Testis (tissue), 3 donors: Measurements from ENCODE around the gene FMOD. TPM values are rescaled to one million over a fixed set of nuclear protein-coding genes. Genes with fewer than 3 reads are reported as not detected.
A peak's percentile ranks its signal among the peaks of the same experiment; 100 is the strongest.

Experiments used
- DNase-seq: peaks from one replicate; pipeline ENCODE4 v3.0.0-alpha.2; 2019
- H3K27ac ChIP-seq, 2 donors: fragments of 200-600 bp; sonication (generic); one replicate each; pipeline ENCODE4 v1.5.1; 2019
- H3K27me3 ChIP-seq: fragments of 200-600 bp; sonication (generic); one replicate; pipeline ENCODE4 v1.5.1; 2019
- H3K36me3 ChIP-seq: fragments of 200-600 bp; sonication (generic); one replicate; pipeline ENCODE4 v1.5.1; 2017; ENCODE audit warnings: low read depth; ENCODE audit errors: missing control alignments
- H3K4me1 ChIP-seq: fragments of 200-600 bp; sonication (generic); one replicate; pipeline ENCODE4 v1.5.1; 2019
- H3K4me3 ChIP-seq, 2 donors: fragments of 200-600 bp; sonication (generic); one replicate each; pipeline ENCODE4 v1.5.1; 2017 to 2019
- H3K9me3 ChIP-seq: fragments of 200-600 bp; sonication (generic); one replicate; pipeline ENCODE4 v1.5.1; 2017
- CTCF ChIP-seq, 3 experiments: fragments of 450-650 bp in 2 of 3; fragments of 200-600 bp in 1 of 3; sonication (generic) in 1 of 3; IDR thresholded peaks; one replicate each; pipeline ENCODE4 v1.5.1; 2016 to 2019; ENCODE audit warnings: antibody characterized with exemption in 3 of 3, mild to moderate bottlenecking in 2 of 3, moderate library complexity in 1 of 3
- POLR2A ChIP-seq: fragments of 450-650 bp; IDR thresholded peaks from one replicate; pipeline ENCODE4 v1.6.1; 2017; ENCODE audit warnings: antibody characterized with exemption, mild to moderate bottlenecking, moderate library complexity
- WGBS, 2 donors: methylation state at CpG; one replicate each; pipeline ENCODE4 v1.1.5; 2018; 5-methylcytosine and 5-hydroxymethylcytosine counted together
- intact Hi-C: fragments of 100-400 bp; cut with DNase I; formaldehyde crosslinking; loops from one replicate; pipeline ENCODE4 v1.15.1; 2023; ENCODE audit warnings: low total_unique reads
- polyA plus RNA-seq: library from polyadenylated mRNA; stranded (reverse); fragments of 350-450 nt; fragmentation: Illumina TruSeq; extraction: RNeasy Lipid Tissue Mini Kit (QIAGEN cat#74804); gene quantifications from one replicate; pipeline ENCODE4 v1.2.3, GENCODE V29; 2014; ENCODE audit warnings: low read depth, low replicate concordance; ENCODE audit not compliant: insufficient read depth
- total RNA-seq, 2 donors: library from RNA; depleted of rRNA; stranded (reverse); fragments of >200 nt; gene quantifications; one replicate each; pipeline ENCODE4 v1.2.3, GENCODE V29; 2016

FMOD gene
- total and polyA plus RNA-seq, 3 donors from 2014 or later = 5.2 to 26.4 (median 9.5) TPM

GRCh38 chr1:203359010-203359571 is 8.2 kb upstream of the FMOD start:
- no peak for TF ChIP-seq POLR2A
- Histone ChIP-seq H3K4me3 (no peak overlapping the region), H3K27me3 (no peaks in the 10 kb centered on the region), H3K9me3 (no peaks in the 10 kb centered on the region), H3K36me3 (no peaks in the 10 kb centered on the region), H3K4me1 (no peaks in the 10 kb centered on the region), H3K27ac (no peak overlapping the region)
- intact Hi-C loops = no loop called here
- DNase-seq = peak; percentile 41

- WGBS, 2 donors = 57 to 61% methylated on average over 2 of the region's 2 CpGs
- Histone ChIP-seq H3K27ac (no peak overlapping the region), H3K4me1 (no peaks in the 10 kb centered on the region), H3K27me3 (no peaks in the 10 kb centered on the region), H3K36me3 (no peaks in the 10 kb centered on the region), H3K9me3 (no peaks in the 10 kb centered on the region), H3K4me3 (no peak overlapping the region)
- no peak for TF ChIP-seq CTCF (IDR thresholded peaks at IDR 0.05)
- TF ChIP-seq POLR2A = no peak
- intact Hi-C loops = no loop called here
- DNase-seq = no peak
These were observed 3.3 kb upstream of the FMOD start for GRCh38 chr1:203354246-203354645.

GRCh38 chr1:203353486-203353885 is 2.6 kb upstream of the FMOD start:
- intact Hi-C loops = no loop called here
- Histone ChIP-seq H3K36me3 (no peaks in the 10 kb centered on the region), H3K9me3 (no peaks in the 10 kb centered on the region), H3K4me3 (no peak overlapping the region), H3K4me1 (no peaks in the 10 kb centered on the region), H3K27ac (no peak overlapping the region), H3K27me3 (no peaks in the 10 kb centered on the region)
- 88 to 90% methylated on average over 8 of the region's 8 CpGs for WGBS, 2 donors
- DNase-seq = no peak
- TF ChIP-seq POLR2A = no peak
- TF ChIP-seq CTCF (IDR thresholded peaks at IDR 0.05) = no peak

DNA sequence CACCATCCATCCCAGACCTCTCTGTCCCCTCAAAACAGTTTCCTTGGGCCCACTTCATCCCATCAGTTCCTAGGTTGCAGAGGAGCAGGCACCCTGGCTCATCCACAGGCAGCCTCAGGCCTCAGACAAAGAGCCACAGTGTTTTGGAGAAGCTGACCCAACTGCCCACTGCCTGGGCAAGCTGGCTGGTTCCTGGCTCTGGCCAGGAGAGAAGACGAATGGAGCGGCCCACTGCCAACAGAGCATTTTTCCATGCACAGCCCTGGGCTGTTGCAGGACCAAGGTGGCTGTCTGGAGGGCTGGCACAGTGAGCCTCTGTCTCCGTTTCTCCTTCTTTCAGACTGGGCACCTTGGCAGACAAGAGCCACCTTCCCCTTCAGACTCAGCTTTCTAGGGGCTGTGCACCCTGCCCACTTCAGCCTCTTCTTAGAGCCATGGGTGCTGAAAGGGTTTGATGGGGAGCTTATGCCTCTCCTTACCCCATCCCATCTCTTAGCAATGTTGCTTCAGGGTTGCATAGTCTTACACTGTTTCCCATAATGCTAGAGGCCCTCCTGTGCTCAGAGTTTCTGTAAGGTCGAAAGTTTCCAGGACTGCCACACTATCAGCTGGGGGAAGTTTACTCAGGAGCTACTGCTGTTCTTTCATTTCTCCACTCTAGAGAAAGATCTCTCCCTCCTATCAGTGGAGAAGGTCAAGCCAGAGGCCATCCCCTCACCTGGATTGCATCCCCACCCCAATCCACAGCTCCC is 973 bp downstream of the FMOD start:
- Histone ChIP-seq H3K27ac (no peak overlapping the region), H3K4me1 (no peaks in the 10 kb centered on the region), H3K9me3 (no peaks in the 10 kb centered on the region), H3K27me3 (no peaks in the 10 kb centered on the region), H3K4me3 (no peak overlapping the region), H3K36me3 (no peaks in the 10 kb centered on the region)
- no peak for TF ChIP-seq POLR2A
- TF ChIP-seq CTCF (IDR thresholded peaks at IDR 0.05) = no peak
- intact Hi-C loops = loop anchor here (10.0 kb wide), 1 partner anchor 135 kb away; no protein-coding TSS in a partner anchor
- 57 to 78% methylated on average over 1 to 4 of the region's 4 CpGs for WGBS, 2 donors
- DNase-seq = no peak

DNA sequence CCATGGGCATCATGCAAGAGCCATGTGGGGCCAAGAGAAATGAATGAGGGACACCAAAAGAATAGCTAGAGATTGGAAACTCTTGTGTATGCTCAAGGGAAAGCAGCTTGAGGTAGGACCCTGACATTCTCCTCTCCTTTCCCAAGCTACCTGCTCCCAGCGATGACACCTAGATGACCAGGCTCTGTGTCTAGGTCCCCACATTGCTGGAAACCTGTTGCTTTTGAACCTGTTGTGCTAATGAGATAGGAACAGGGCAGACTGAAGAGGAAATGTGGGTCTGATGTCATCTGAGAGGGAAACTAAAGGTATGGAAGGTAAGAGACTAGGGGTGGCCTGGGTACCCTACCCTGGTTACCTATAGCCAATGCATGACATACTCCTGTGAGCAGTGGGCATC is 1.8 kb downstream of the FMOD start:
- no peaks in the 10 kb centered on the region for H3K9me3 ChIP-seq
- H3K4me3 ChIP-seq = no peak overlapping the region
- WGBS, 2 donors = 96 to 100% methylated on average over 1 of the region's 1 CpG
- intact Hi-C loops = loop anchor here (10.0 kb wide), 1 partner anchor 136 kb away; no protein-coding TSS in a partner anchor
- H3K4me1 ChIP-seq = no peaks in the 10 kb centered on the region
- no peak for DNase-seq
- H3K27me3 ChIP-seq = no peaks in the 10 kb centered on the region
- no peaks in the 10 kb centered on the region for H3K36me3 ChIP-seq
- no peak overlapping the region for H3K27ac ChIP-seq
- TF ChIP-seq POLR2A = no peak
- no peak for TF ChIP-seq CTCF (IDR thresholded peaks at IDR 0.05)
